Measurements from ENCODE around the gene ABCC5.
"Not testable (repeated sequence)": the region's sequence is repeated elsewhere in the genome, so short reads cannot be mapped to it uniquely, and the experiment has no call there.

DNA sequence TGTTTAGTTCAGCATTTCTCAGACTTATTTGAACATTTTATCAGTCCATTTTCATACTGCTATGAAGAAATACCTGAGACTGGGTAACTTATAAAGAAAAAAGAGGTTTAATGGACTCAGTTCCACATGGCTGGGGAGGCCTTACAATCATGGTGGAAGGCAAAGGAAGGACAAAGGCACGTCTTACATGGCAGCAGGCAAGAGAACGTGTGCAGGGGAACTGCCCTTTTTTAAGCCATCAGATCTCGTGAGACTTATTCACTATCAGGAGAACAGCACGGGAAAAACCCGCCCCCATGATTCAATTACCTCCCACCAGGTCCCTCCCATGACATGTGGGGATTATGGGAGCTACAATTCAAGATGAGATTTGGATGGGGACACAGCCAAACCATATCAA is 7.6 kb upstream of the ABCC5 start:
- TF ChIP-seq EZH2phosphoT487 (IDR thresholded peaks at IDR 0.05; ENCODE audit: insufficient read depth, low read depth); EZH2 (IDR thresholded peaks at IDR 0.05; ENCODE audit: insufficient read depth, poor library complexity, severe bottlenecking): not testable (repeated sequence)
